Stimulated activated CD4-positive, alpha-beta T cell treated with anti-CD3 and anti-CD28 coated beads, TNF-alpha, amount 100 ng/mL, for 48 hours (primary cell): Measurements from ENCODE around the gene HBD.

Experiments
- DNase-seq, 3 donors: peaks; one replicate each; pipeline ENCODE4 v3.0.0-alpha.2; 2020; ENCODE audit warnings: low read depth in 3 of 3

Gene HBD

DNA sequence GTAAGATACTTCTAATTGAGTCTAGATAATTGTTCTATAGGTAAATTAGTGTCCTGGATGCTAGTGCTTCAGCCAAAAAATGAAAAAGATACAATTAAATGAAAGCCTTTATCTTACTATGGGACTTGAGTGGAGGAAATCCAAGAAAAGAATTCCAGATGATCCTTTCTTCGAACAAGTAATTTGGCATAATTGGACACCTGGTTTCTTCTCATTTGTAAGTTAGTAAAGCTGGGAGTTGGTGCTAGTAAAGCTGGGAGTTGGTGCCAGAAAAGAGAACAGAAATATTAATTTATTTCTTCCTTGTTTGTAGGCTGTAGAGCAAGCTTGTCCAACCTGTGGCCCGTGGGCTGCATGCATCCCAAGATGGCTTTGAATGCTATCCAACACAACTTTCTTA, 46.1 kb downstream of the HBD start:
- DNase-seq: no peak
